ENCODE measurements around the gene TYRO3.

DNA sequence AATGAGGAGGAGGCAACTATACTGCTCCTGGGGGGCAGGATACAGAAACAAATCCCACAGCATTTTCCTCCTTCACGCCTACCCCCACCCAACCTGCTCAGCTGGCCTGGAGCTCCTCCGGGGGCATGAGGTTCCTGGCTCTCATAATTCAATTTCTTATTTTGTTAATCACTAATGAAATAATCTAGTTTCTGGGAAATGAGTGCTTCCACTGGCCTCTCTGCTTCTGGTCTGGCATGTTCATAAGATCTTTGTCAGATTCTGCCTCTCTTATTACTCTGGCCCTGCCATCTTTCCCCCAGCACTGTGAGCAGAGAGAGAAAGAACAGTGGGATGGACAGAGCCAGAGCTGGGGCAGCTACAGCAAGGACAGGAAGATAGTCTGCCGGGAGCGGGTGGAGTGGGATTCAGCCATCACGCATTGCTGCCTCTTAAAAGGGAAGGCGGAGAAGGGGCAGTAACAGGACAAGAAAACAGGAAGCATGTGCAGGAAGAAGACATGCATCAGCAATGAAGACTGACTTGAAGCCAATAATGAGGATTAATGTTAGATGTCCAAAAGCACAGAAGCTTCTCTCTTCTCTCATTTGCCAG, 28.6 kb upstream of the TYRO3 start:
- TF ChIP-seq EZH2phosphoT487 (IDR thresholded peaks at IDR 0.05; ENCODE audit: insufficient read depth, low read depth) = no peak
- TF ChIP-seq EZH2 (IDR thresholded peaks at IDR 0.05; ENCODE audit: insufficient read depth, poor library complexity, severe bottlenecking) = no peak
